Panc1 (cell line): ENCODE measurements around the gene CYRIA. TPM values are rescaled to one million over a fixed set of nuclear protein-coding genes. Genes with fewer than 3 reads are reported as not detected.

ENCODE experiments used
- ATAC-seq: fragments of 200-7000 bp; cut with Tn5 transposase; 2 replicates; pipeline ENCODE4 v1.9.1; 2020; ENCODE audit warnings: mild to moderate bottlenecking, moderate library complexity
- BruUV-seq: library from RNA; stranded (reverse); fragments of 400-500 nt; replicated peaks from 2 replicates; lab custom pipeline; 2021; lab: Mats Ljungman, UMichigan
- CTCF ChIA-PET: fragments of 300-600 bp; sonication (Branson Sonifier 250); formaldehyde crosslinking; loops from one replicate; lab custom pipeline; 2022; ENCODE audit warnings: antibody characterized with exemption; lab: Charles Lee
- POLR2A ChIA-PET: fragments of 300-600 bp; sonication (Branson Sonifier 250); formaldehyde crosslinking; loops from one replicate; lab custom pipeline; 2022; ENCODE audit warnings: antibody characterized with exemption; lab: Charles Lee
- DNase-seq: peaks from one replicate; pipeline ENCODE4 v3.0.0-alpha.2; 2010; ENCODE audit warnings: low read depth, low spot score
- H3K27ac ChIP-seq: 2 replicates; pipeline ENCODE4 v1.5.1; 2011; ENCODE audit warnings: mild to moderate bottlenecking, low read length, inconsistent platforms
- H3K27me3 ChIP-seq: fragments of 200-500 bp; sonication (Bioruptor generic); 2 replicates; pipeline ENCODE4 v1.6.0; 2014; ENCODE audit warnings: low read length, inconsistent platforms; ENCODE audit not compliant: control insufficient read depth, insufficient read depth
- H3K36me3 ChIP-seq: fragments of 200-500 bp; sonication (Bioruptor generic); 2 replicates; pipeline ENCODE4 v1.5.1; 2014; ENCODE audit warnings: inconsistent platforms, mild to moderate bottlenecking, low read length, moderate library complexity; ENCODE audit not compliant: control insufficient read depth, insufficient read depth
- H3K4me1 ChIP-seq: 2 replicates; pipeline ENCODE4 v1.5.1; 2011; ENCODE audit warnings: inconsistent platforms, mild to moderate bottlenecking, low read length, moderate library complexity; ENCODE audit not compliant: control insufficient read depth, insufficient read depth
- H3K4me3 ChIP-seq, 2 experiments: 2 replicates each; pipeline ENCODE4 v1.5.1; 2011 to 2012; ENCODE audit warnings: low read depth in 2 of 2, low read length in 2 of 2, mild to moderate bottlenecking in 2 of 2, inconsistent platforms in 1 of 2, moderate library complexity in 1 of 2
- H3K9me3 ChIP-seq: fragments of 200-500 bp; sonication (Bioruptor generic); 2 replicates; pipeline ENCODE4 v1.5.1; 2014; ENCODE audit warnings: low read depth, mild to moderate bottlenecking, inconsistent platforms, low read length, moderate library complexity; ENCODE audit not compliant: control insufficient read depth, insufficient read depth
- CTCF ChIP-seq: fragments of 450-650 bp; IDR thresholded peaks from 2 replicates; pipeline ENCODE4 v1.5.1; 2017; ENCODE audit warnings: mild to moderate bottlenecking
- POLR2AphosphoS5 ChIP-seq: IDR thresholded peaks from 2 replicates; pipeline ENCODE4 v1.6.1; 2012; ENCODE audit warnings: mild to moderate bottlenecking, low read depth, low read length, moderate library complexity
- REST ChIP-seq, 2 experiments: IDR thresholded peaks; 2 replicates each; pipeline ENCODE4 v1.6.1; 2011 to 2012; ENCODE audit warnings: low read depth in 2 of 2, control low read depth in 1 of 2, low read length in 1 of 2, mild to moderate bottlenecking in 1 of 2, moderate library complexity in 1 of 2; ENCODE audit not compliant: insufficient read depth in 1 of 2
- SIN3A ChIP-seq: IDR thresholded peaks from 2 replicates; pipeline ENCODE4 v1.6.1; 2012; ENCODE audit warnings: low read depth, mild to moderate bottlenecking, low read length, moderate library complexity, borderline replicate concordance; ENCODE audit not compliant: insufficient read depth
- TCF7L2 ChIP-seq: IDR thresholded peaks from 2 replicates; pipeline ENCODE4 v1.6.1; 2011; ENCODE audit warnings: mild to moderate bottlenecking, low read depth, low read length, inconsistent platforms
- in situ Hi-C: cut with HindIII; loops from 2 replicates; pipeline ENCODE4 v1.10.0; 2016; ENCODE audit warnings: low sequenced_read_pairs, low pct_unique_long_range_greater_than_20kb
- intact Hi-C: fragments of 100-400 bp; cut with micrococcal nuclease; formaldehyde crosslinking; loops from one replicate; pipeline ENCODE4 v1.10.0; 2022; ENCODE audit not compliant: unreplicated experiment
- total RNA-seq: library from RNA; stranded (reverse); gene quantifications from one replicate; pipeline ENCODE4 v1.2.1, GENCODE V29; 2021; ENCODE audit not compliant: unreplicated experiment

The CYRIA gene
- total RNA-seq, 1 experiment from 2014 or later, result 0.13 TPM

- DNase-seq, result no peak
Measured at GRCh38 chr2:16657671-16658070, 8.0 kb downstream of the CYRIA start.

GRCh38 chr2:16656784-16657391 is 8.7 kb downstream of the CYRIA start:
- in situ Hi-C loops (no loop called here), intact Hi-C loops (no loop called here)
- no peak overlapping the region for H3K4me3 ChIP-seq
- H3K9me3 ChIP-seq, result no peaks in the 10 kb centered on the region
- TF ChIP-seq POLR2AphosphoS5 (no peak), REST (IDR thresholded peaks at IDR 0.05; ENCODE audit: insufficient read depth in 1 of 2, low read depth in 2 of 2, low read length in 1 of 2) (no peak), TCF7L2 (no peak), SIN3A (no peak), CTCF (no peak)
- H3K27ac ChIP-seq, result no peak overlapping the region
- no peaks in the 10 kb centered on the region for H3K36me3 ChIP-seq
- CTCF ChIA-PET, result interaction anchor here (0.7 kb wide), 1 partner anchor 86 kb away, joined by 3 read pairs; no protein-coding TSS in a partner anchor
- no peaks in the 10 kb centered on the region for H3K4me1 ChIP-seq
- BruUV-seq, result no TSS peak
- DNase-seq (no peak), ATAC-seq (no peak)
- H3K27me3 ChIP-seq, result no peaks in the 10 kb centered on the region; the same call in 1 of the 2 replicates
- POLR2A ChIA-PET, result no interaction called here

More at GRCh38 chr2:16657671-16658070, 8.0 kb downstream of the CYRIA start:
- POLR2A ChIA-PET, result no interaction called here
- Histone ChIP-seq H3K4me1 (no peaks in the 10 kb centered on the region), H3K9me3 (no peaks in the 10 kb centered on the region), H3K27me3 (no peaks in the 10 kb centered on the region; the same call in 1 of the 2 replicates), H3K4me3 (no peak overlapping the region), H3K36me3 (no peaks in the 10 kb centered on the region), H3K27ac (no peak overlapping the region)
- ATAC-seq, result no peak
- TF ChIP-seq CTCF (no peak), POLR2AphosphoS5 (no peak), TCF7L2 (no peak), SIN3A (no peak), REST (IDR thresholded peaks at IDR 0.05; ENCODE audit: insufficient read depth in 1 of 2, low read depth in 2 of 2, low read length in 1 of 2) (no peak)
- CTCF ChIA-PET, result no interaction called here
- in situ Hi-C loops, result no loop called here
- BruUV-seq, result no TSS peak
- intact Hi-C loops, result no loop called here
